ENCODE data around the gene PLPPR1. TPM values are rescaled to one million over a fixed set of nuclear protein-coding genes. Genes with fewer than 3 reads are reported as not detected.
A peak's percentile ranks its signal among the peaks of the same experiment; 100 is the strongest.
"Not testable (repeated sequence)": the region's sequence is repeated elsewhere in the genome, so short reads cannot be mapped to it uniquely, and the experiment has no call there.

The PLPPR1 gene
- total RNA-seq, 3 donors from 2014 or later: 0.31 to 1.9 (median 0.38) TPM

GRCh38 chr9:101317735-101318134 lies 289.2 kb downstream of the PLPPR1 start:
- Histone ChIP-seq H3K4me3 (no peak overlapping the region), H3K4me1 (ENCODE audit: low read depth) (no peaks in the 10 kb centered on the region), H3K36me3 (ENCODE audit: low read depth) (no peaks in the 10 kb centered on the region), H3K9me3 (no peaks in the 10 kb centered on the region)
- TF ChIP-seq, protein P1, sequence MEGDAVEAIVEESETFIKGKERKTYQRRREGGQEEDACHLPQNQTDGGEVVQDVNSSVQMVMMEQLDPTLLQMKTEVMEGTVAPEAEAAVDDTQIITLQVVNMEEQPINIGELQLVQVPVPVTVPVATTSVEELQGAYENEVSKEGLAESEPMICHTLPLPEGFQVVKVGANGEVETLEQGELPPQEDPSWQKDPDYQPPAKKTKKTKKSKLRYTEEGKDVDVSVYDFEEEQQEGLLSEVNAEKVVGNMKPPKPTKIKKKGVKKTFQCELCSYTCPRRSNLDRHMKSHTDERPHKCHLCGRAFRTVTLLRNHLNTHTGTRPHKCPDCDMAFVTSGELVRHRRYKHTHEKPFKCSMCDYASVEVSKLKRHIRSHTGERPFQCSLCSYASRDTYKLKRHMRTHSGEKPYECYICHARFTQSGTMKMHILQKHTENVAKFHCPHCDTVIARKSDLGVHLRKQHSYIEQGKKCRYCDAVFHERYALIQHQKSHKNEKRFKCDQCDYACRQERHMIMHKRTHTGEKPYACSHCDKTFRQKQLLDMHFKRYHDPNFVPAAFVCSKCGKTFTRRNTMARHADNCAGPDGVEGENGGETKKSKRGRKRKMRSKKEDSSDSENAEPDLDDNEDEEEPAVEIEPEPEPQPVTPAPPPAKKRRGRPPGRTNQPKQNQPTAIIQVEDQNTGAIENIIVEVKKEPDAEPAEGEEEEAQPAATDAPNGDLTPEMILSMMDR (IDR thresholded peaks at IDR 0.05): no peak
- DNase-seq (no peak), ATAC-seq (no peak)
- intact Hi-C loops (cut with DNase I, micrococcal nuclease): loop anchor here in 1 of 2 donors (10.0 kb wide), 1 partner anchor 603 kb away; no protein-coding TSS in a partner anchor

- TF ChIP-seq, protein P1 (IDR thresholded peaks at IDR 0.05): no peak
- H3K9me3 ChIP-seq: peaks cover 12% of the 10 kb centered on the region
- no peak overlapping the region for H3K4me3 ChIP-seq
- no peaks in the 10 kb centered on the region for H3K36me3 ChIP-seq (ENCODE audit: low read depth)
- ATAC-seq (no peak), DNase-seq (no peak)
- intact Hi-C loops (cut with DNase I, micrococcal nuclease): no loop called here
- H3K4me1 ChIP-seq (ENCODE audit: low read depth): no peaks in the 10 kb centered on the region
These were observed 294.6 kb downstream of the PLPPR1 start for GRCh38 chr9:101323129-101323528.

- DNase-seq: no peak
- no peaks in the 10 kb centered on the region for H3K4me1 ChIP-seq (ENCODE audit: low read depth)
- TF ChIP-seq, protein P1 (IDR thresholded peaks at IDR 0.05): no peak
- peaks cover 12% of the 10 kb centered on the region for H3K9me3 ChIP-seq
- no peak overlapping the region for H3K4me3 ChIP-seq
- no peaks in the 10 kb centered on the region for H3K36me3 ChIP-seq (ENCODE audit: low read depth)
- no peak for ATAC-seq
- intact Hi-C loops (cut with DNase I, micrococcal nuclease): no loop called here
These were observed 295.8 kb downstream of the PLPPR1 start for GRCh38 chr9:101324245-101324804.

- Histone ChIP-seq H3K36me3 (ENCODE audit: low read depth) (no peaks in the 10 kb centered on the region), H3K4me1 (ENCODE audit: low read depth) (no peaks in the 10 kb centered on the region), H3K4me3 (no peak overlapping the region), H3K9me3 (peaks cover 12% of the 10 kb centered on the region)
- ATAC-seq (no peak), DNase-seq (no peak)
- intact Hi-C loops (cut with DNase I, micrococcal nuclease): no loop called here
- TF ChIP-seq, protein P1 (IDR thresholded peaks at IDR 0.05): no peak
These were observed 296.5 kb downstream of the PLPPR1 start for GRCh38 chr9:101325053-101325452.

GRCh38 chr9:101326035-101326434 lies 297.5 kb downstream of the PLPPR1 start:
- Histone ChIP-seq H3K36me3 (ENCODE audit: low read depth) (no peaks in the 10 kb centered on the region), H3K4me1 (ENCODE audit: low read depth) (no peaks in the 10 kb centered on the region), H3K4me3 (no peak overlapping the region), H3K9me3 (peaks cover 12% of the 10 kb centered on the region)
- DNase-seq (no peak), ATAC-seq (peak; percentile 31)
- TF ChIP-seq, protein P1 (IDR thresholded peaks at IDR 0.05): no peak
- intact Hi-C loops (cut with DNase I, micrococcal nuclease): no loop called here

GRCh38 chr9:101326501-101326900 lies 298.0 kb downstream of the PLPPR1 start:
- H3K9me3 ChIP-seq: peaks cover 12% of the 10 kb centered on the region
- no peak overlapping the region for H3K4me3 ChIP-seq
- DNase-seq: no peak
- no peaks in the 10 kb centered on the region for H3K36me3 ChIP-seq (ENCODE audit: low read depth)
- H3K4me1 ChIP-seq (ENCODE audit: low read depth): no peaks in the 10 kb centered on the region
- peak; percentile 74 for ATAC-seq
- intact Hi-C loops (cut with DNase I, micrococcal nuclease): no loop called here
- TF ChIP-seq, protein P1 (IDR thresholded peaks at IDR 0.05): no peak

DNA sequence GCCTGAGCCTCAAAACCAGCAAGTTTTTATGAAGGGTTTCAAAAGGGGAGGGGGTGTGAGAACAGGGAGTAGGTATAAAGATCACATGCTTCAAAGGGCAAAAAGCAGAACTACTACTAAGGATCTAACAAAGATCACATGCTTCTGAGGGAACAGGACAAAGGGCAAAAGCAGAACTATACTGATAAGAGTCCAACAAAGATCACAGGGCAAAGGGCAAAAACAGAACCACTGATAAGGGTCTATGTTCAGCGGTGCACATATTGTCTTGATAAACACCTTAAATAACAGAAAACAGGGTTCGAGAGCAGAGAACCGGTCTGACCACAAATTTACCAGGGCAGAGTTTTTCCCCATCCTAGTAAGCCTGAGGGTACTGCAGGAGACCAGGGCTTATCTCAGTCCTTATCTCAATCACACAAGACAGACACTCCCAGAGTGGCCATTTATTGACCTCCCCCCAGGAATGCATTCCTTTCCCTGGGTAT lies 298.9 kb downstream of the PLPPR1 start:
- peak in 1 of 3 donors; percentile 5 for DNase-seq
- H3K4me1 ChIP-seq (ENCODE audit: low read depth); intact Hi-C loops (cut with DNase I, micrococcal nuclease); H3K36me3 ChIP-seq (ENCODE audit: low read depth); ATAC-seq; H3K4me3 ChIP-seq: not testable (repeated sequence)
- peaks cover 12% of the 10 kb centered on the region for H3K9me3 ChIP-seq
